Keratinocyte (primary cell): ENCODE results near the gene ADAMTSL3. TPM values are rescaled to one million over a fixed set of nuclear protein-coding genes. Genes with fewer than 3 reads are reported as not detected.

Source experiments
- DNase-seq: peaks from one replicate; pipeline ENCODE4 v3.0.0-alpha.2; 2011; ENCODE audit warnings: low read depth, missing footprints, low spot score
- FAIRE-seq: peaks from 2 replicates; lab custom pipeline; 2011; peaks lifted over from hg19 to GRCh38; lab: Jason Lieb, UNC
- H2AFZ ChIP-seq: 2 replicates; pipeline ENCODE4 v1.6.0; 2012; ENCODE audit warnings: low read length, control low read depth, inconsistent platforms; ENCODE audit not compliant: control insufficient read depth
- H3K27ac ChIP-seq: 2 replicates; pipeline ENCODE4 v1.5.1; 2011; ENCODE audit warnings: low read length; ENCODE audit not compliant: control insufficient read depth, insufficient read depth
- H3K27me3 ChIP-seq: 3 replicates; pipeline ENCODE4 v1.6.0; 2011; ENCODE audit warnings: low read length; ENCODE audit not compliant: control insufficient read depth, insufficient read depth; ENCODE audit errors: extremely low read depth
- H3K36me3 ChIP-seq, 2 experiments: 2 replicates in 1 of 2; 3 replicates in 1 of 2; pipeline ENCODE4 v1.5.1; 2011; ENCODE audit warnings: low read length in 2 of 2, mild to moderate bottlenecking in 1 of 2; ENCODE audit not compliant: control insufficient read depth in 2 of 2, insufficient read depth in 2 of 2; ENCODE audit errors: extremely low read depth in 1 of 2
- H3K4me1 ChIP-seq: 3 replicates; pipeline ENCODE4 v1.5.1; 2011; ENCODE audit warnings: low read length; ENCODE audit not compliant: control insufficient read depth, insufficient read depth; ENCODE audit errors: extremely low read depth
- H3K4me2 ChIP-seq: 3 replicates; pipeline ENCODE4 v1.6.0; 2011; ENCODE audit warnings: low read depth, low read length; ENCODE audit not compliant: control insufficient read depth, insufficient read depth; ENCODE audit errors: extremely low read depth
- H3K4me3 ChIP-seq, 3 experiments: fragments of 200-600 bp in 1 of 3; sonication (generic) in 1 of 3; 2 replicates in 2 of 3; 3 replicates in 1 of 3; pipeline ENCODE4 v1.5.1; 2011 to 2016; ENCODE audit warnings: low read length in 3 of 3, mild to moderate bottlenecking in 3 of 3, control low read depth in 2 of 3, inconsistent platforms in 1 of 3, low read depth in 1 of 3, mixed read lengths in 1 of 3, mixed run types in 1 of 3, moderate library complexity in 1 of 3; ENCODE audit not compliant: control insufficient read depth in 2 of 3, insufficient read depth in 2 of 3; ENCODE audit errors: extremely low read depth in 1 of 3
- H3K79me2 ChIP-seq: 2 replicates; pipeline ENCODE4 v1.6.0; 2012; ENCODE audit warnings: low read length; ENCODE audit not compliant: control insufficient read depth, insufficient read depth
- H3K9ac ChIP-seq: 3 replicates; pipeline ENCODE4 v1.6.0; 2011; ENCODE audit warnings: low read length; ENCODE audit not compliant: control insufficient read depth, insufficient read depth; ENCODE audit errors: extremely low read depth
- H3K9me1 ChIP-seq: 3 replicates; pipeline ENCODE4 v1.6.0; 2011; ENCODE audit warnings: low read length; ENCODE audit not compliant: control insufficient read depth, insufficient read depth; ENCODE audit errors: extremely low read depth
- H3K9me3 ChIP-seq: 2 replicates; pipeline ENCODE4 v1.5.1; 2012; ENCODE audit warnings: low read depth, low read length; ENCODE audit not compliant: control insufficient read depth
- H4K20me1 ChIP-seq: 3 replicates; pipeline ENCODE4 v1.6.0; 2011; ENCODE audit warnings: low read length; ENCODE audit not compliant: control insufficient read depth, insufficient read depth; ENCODE audit errors: extremely low read depth
- EZH2 ChIP-seq: IDR thresholded peaks from one replicate; pipeline ENCODE4 v1.6.1; 2012; ENCODE audit warnings: inconsistent platforms, mild to moderate bottlenecking, low read length, moderate library complexity
- dilution Hi-C: fragments of 300-500 bp; cut with MboI; formaldehyde crosslinking; loops from one replicate; pipeline ENCODE4 v1.7.0; 2020; ENCODE audit warnings: low sequenced_read_pairs; ENCODE audit not compliant: extremely low pct_ligation_motif_present
- polyA plus RNA-seq, 5 experiments: library from polyadenylated mRNA; depleted of rRNA in 3 of 5; stranded (reverse) in 3 of 5; stranded (forward) in 1 of 5; unstranded in 1 of 5; fragments of >200 nt; gene quantifications; 1 replicate in 1 of 5; 2 replicates in 3 of 5; 3 replicates in 1 of 5; pipeline versions ENCODE4 v1.2.1 to v1.2.3, GENCODE V29; 2011 to 2012; ENCODE audit warnings: missing spikeins in 2 of 5, low read depth in 1 of 5, low replicate concordance in 1 of 5
- TF ChIP-seq, protein P1 (sequence below), 3 experiments: IDR thresholded peaks in 1 of 3; conservative IDR thresholded peaks in 1 of 3; optimal IDR thresholded peaks in 1 of 3; 2 replicates in 2 of 3; 3 replicates in 1 of 3; pipeline versions ENCODE3 to v1.5.1; 2011; ENCODE audit warnings: low read length in 3 of 3, mild to moderate bottlenecking in 3 of 3, moderate library complexity in 2 of 3, control low read depth in 1 of 3, inconsistent platforms in 1 of 3; ENCODE audit not compliant: insufficient read depth in 2 of 3; ENCODE audit errors: extremely low read depth in 1 of 3

The ADAMTSL3 gene
- polyA plus RNA-seq, 1 donor (not counting 4 experiments of a cell fraction or from before 2014, with no cell fraction given), result 0.01 TPM

DNA sequence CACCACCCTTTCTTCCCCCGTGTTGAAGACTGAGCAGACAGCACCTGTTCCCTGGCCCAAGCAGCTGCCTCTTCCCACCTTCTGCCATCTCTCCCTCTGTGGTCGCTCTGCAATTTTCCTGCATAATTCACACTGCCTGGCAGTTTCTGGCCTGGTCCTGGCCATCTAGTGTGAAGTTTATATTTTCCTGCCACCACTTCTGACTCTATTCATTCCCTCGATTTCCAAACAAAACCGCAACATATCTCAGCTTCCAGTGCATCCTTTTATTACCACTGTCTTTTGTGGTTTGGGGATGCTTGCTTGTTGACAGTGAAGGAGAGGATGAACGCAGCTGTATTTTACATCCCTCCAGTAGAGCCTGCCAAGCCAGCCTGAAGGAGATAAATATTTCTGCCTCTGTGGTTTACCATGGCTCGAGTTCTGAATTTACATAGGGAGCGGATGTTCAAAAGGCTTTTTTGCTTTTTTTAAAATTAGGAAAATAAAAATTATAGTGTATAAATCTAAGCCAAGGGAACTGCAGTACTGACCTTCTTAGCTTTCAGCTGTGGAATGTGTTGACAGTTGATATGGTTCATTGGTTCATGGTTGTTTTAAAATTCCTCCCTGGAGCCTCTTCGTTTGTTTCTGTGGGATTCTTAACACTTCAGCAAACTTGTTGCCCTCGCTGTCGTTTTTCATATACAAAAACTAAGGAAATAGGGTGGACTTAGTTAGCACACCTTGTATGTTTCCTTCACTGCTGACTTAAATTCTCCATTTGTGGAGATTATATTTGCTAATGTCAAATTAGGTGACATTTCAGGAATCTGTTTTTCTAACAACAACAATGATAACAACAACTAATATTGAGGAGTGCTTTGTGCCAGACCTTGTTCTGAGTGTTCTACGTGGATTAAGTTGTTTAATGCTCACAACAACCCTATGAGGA lies 250.5 kb downstream of the ADAMTSL3 start:
- Histone ChIP-seq H3K79me2 (no peaks in the 10 kb centered on the region), H2AFZ (no peak overlapping the region), H3K27ac (no peak overlapping the region), H3K9ac (no peak overlapping the region), H3K9me1 (no peaks in the 10 kb centered on the region), H3K4me1 (no peaks in the 10 kb centered on the region), H3K27me3 (peaks cover 3% of the 10 kb centered on the region), H3K4me2 (no peak overlapping the region), H3K36me3 (no peaks in the 10 kb centered on the region), H3K9me3 (no peaks in the 10 kb centered on the region), H4K20me1 (no peaks in the 10 kb centered on the region), H3K4me3 (no peak overlapping the region)
- no peak for DNase-seq
- TF ChIP-seq EZH2, result no peak
- TF ChIP-seq, protein P1, sequence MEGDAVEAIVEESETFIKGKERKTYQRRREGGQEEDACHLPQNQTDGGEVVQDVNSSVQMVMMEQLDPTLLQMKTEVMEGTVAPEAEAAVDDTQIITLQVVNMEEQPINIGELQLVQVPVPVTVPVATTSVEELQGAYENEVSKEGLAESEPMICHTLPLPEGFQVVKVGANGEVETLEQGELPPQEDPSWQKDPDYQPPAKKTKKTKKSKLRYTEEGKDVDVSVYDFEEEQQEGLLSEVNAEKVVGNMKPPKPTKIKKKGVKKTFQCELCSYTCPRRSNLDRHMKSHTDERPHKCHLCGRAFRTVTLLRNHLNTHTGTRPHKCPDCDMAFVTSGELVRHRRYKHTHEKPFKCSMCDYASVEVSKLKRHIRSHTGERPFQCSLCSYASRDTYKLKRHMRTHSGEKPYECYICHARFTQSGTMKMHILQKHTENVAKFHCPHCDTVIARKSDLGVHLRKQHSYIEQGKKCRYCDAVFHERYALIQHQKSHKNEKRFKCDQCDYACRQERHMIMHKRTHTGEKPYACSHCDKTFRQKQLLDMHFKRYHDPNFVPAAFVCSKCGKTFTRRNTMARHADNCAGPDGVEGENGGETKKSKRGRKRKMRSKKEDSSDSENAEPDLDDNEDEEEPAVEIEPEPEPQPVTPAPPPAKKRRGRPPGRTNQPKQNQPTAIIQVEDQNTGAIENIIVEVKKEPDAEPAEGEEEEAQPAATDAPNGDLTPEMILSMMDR (optimal IDR thresholded peaks at IDR 0.05 in 1 of 3, IDR thresholded peaks at IDR 0.05 in 1 of 3, conservative IDR thresholded peaks at IDR 0.05 in 1 of 3; ENCODE audit: extremely low read depth in 1 of 3, insufficient read depth in 2 of 3, low read length in 3 of 3), result no peak
- dilution Hi-C loops, result no loop called here
- no peak for FAIRE-seq

DNA sequence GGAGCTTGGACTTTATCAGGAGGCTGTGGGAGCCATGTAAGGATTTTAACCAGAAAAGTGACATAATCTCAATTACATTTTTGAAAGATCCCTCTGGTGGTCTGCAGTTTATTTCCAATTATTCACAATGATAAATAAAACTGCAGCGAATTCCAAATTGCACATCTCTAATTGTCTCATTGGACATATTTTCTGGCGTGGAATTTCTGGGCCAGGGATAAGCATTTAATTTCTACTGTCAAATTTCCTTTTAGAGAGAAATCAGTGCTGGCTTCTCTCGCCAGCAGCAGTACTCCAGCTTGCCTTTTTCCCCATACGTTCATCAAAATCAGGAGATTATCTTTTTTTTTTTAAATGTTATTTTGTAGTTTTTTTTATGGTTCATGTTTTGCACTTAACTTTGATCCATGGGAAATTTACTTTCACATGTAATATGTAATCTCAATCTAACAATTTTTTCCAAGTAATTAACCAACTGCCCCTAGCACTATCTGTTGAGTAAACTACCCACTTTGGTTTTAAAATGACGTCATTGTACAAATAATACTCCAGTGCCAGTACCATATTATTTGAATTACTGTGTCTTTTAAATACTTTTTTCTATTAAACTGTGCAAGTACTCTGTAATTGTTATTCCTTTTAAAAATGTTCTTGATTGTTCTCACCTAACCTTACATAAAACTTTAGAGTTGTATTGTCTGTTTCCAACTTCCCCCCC lies 251.8 kb downstream of the ADAMTSL3 start:
- H3K4me2 ChIP-seq, result no peak overlapping the region
- H3K9me3 ChIP-seq, result no peaks in the 10 kb centered on the region
- no peak overlapping the region for H2AFZ ChIP-seq
- no peaks in the 10 kb centered on the region for H3K79me2 ChIP-seq
- H3K27ac ChIP-seq, result no peak overlapping the region
- H3K4me1 ChIP-seq, result no peaks in the 10 kb centered on the region
- no peaks in the 10 kb centered on the region for H3K36me3 ChIP-seq
- H3K9ac ChIP-seq, result no peak overlapping the region
- H3K4me3 ChIP-seq, result no peak overlapping the region
- DNase-seq (no peak), FAIRE-seq (no peak)
- no peak for TF ChIP-seq EZH2
- TF ChIP-seq, protein P1 (optimal IDR thresholded peaks at IDR 0.05 in 1 of 3, IDR thresholded peaks at IDR 0.05 in 1 of 3, conservative IDR thresholded peaks at IDR 0.05 in 1 of 3; ENCODE audit: extremely low read depth in 1 of 3, insufficient read depth in 2 of 3, low read length in 3 of 3), result no peak
- no peaks in the 10 kb centered on the region for H4K20me1 ChIP-seq
- peaks cover 3% of the 10 kb centered on the region for H3K27me3 ChIP-seq
- H3K9me1 ChIP-seq, result no peaks in the 10 kb centered on the region
- dilution Hi-C loops, result no loop called here
